ENCODE data around the gene CELF2.

CELF2 gene

GRCh38 chr10:11086177-11086840 is 68.6 kb downstream of the CELF2 start:
- TF ChIP-seq REST (IDR thresholded peaks at IDR 0.05; ENCODE audit: insufficient read depth in 1 of 2, low read depth in 2 of 2, low read length in 2 of 2) (no peak), SIN3A (IDR thresholded peaks at IDR 0.05; ENCODE audit: borderline replicate concordance, insufficient read depth, low read length) (no peak), POLR2AphosphoS5 (IDR thresholded peaks at IDR 0.05; ENCODE audit: low read depth, low read length) (no peak), FOXP2 (optimal IDR thresholded peaks at IDR 0.05; ENCODE audit: borderline replicate concordance, extremely low read depth, extremely low read length, insufficient read depth) (no peak), TAF1 (IDR thresholded peaks at IDR 0.05; ENCODE audit: borderline replicate concordance, insufficient read depth, low read length) (no peak)

DNA sequence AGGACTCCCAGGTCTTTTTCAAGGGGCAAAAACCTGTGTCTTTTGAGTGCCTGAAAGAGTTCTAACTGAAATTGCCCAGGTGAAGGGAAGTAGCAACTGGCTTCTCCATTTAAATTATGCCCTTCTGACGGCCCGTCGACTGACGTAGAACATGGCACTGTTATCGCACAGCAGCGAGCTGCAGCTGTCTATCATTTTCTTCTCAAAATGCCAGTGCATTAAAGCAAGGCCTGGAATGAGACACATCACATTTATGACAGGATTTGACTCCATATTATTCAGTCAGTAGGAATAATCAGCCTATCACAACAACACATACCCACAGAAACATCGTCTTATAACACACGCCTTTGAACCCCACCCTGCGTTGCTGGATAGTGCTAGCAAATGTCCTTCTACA is 69.7 kb downstream of the CELF2 start:
- TF ChIP-seq FOXP2 (optimal IDR thresholded peaks at IDR 0.05; ENCODE audit: borderline replicate concordance, extremely low read depth, extremely low read length, insufficient read depth) (no peak), REST (IDR thresholded peaks at IDR 0.05; ENCODE audit: insufficient read depth in 1 of 2, low read depth in 2 of 2, low read length in 2 of 2) (no peak), POLR2AphosphoS5 (IDR thresholded peaks at IDR 0.05; ENCODE audit: low read depth, low read length) (no peak), TAF1 (IDR thresholded peaks at IDR 0.05; ENCODE audit: borderline replicate concordance, insufficient read depth, low read length) (no peak), SIN3A (IDR thresholded peaks at IDR 0.05; ENCODE audit: borderline replicate concordance, insufficient read depth, low read length) (no peak)

DNA sequence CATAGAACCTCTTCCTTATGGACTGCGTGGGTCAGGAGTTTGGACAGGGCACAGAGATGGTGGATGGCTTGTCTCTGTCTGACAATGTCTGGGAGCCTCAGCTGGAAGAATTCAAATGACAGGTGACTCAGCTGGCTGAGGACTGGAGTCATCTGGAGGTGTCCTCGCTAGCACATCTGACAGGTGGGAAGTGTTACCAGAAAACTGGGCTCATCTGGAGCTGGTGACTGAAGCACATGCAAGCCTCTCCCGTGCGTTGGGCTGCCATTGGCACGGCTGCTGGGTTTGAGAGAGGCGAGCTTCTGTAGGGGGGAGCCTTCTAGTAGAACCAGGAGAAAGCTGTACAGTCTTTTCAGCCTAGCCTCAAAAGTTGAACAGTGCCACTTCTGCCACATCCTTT is 71.0 kb downstream of the CELF2 start:
- no peak for TF ChIP-seq FOXP2 (optimal IDR thresholded peaks at IDR 0.05; ENCODE audit: borderline replicate concordance, extremely low read depth, extremely low read length, insufficient read depth)
- TF ChIP-seq TAF1 (IDR thresholded peaks at IDR 0.05; ENCODE audit: borderline replicate concordance, insufficient read depth, low read length), result no peak

GRCh38 chr10:11089272-11089671 is 71.6 kb downstream of the CELF2 start:
- TF ChIP-seq SIN3A (IDR thresholded peaks at IDR 0.05; ENCODE audit: borderline replicate concordance, insufficient read depth, low read length), result no peak
- TF ChIP-seq POLR2AphosphoS5 (IDR thresholded peaks at IDR 0.05; ENCODE audit: low read depth, low read length), result no peak
- no peak for TF ChIP-seq FOXP2 (optimal IDR thresholded peaks at IDR 0.05; ENCODE audit: borderline replicate concordance, extremely low read depth, extremely low read length, insufficient read depth)
- no peak for TF ChIP-seq TAF1 (IDR thresholded peaks at IDR 0.05; ENCODE audit: borderline replicate concordance, insufficient read depth, low read length)
- TF ChIP-seq REST (IDR thresholded peaks at IDR 0.05; ENCODE audit: insufficient read depth in 1 of 2, low read depth in 2 of 2, low read length in 2 of 2), result no peak

GRCh38 chr10:11091517-11092102 is 73.9 kb downstream of the CELF2 start:
- TF ChIP-seq POLR2AphosphoS5 (IDR thresholded peaks at IDR 0.05; ENCODE audit: low read depth, low read length) (no peak), FOXP2 (optimal IDR thresholded peaks at IDR 0.05; ENCODE audit: borderline replicate concordance, extremely low read depth, extremely low read length, insufficient read depth) (no peak), TAF1 (IDR thresholded peaks at IDR 0.05; ENCODE audit: borderline replicate concordance, insufficient read depth, low read length) (no peak)

Measured in PFSK-1 (cell line).